ENCODE measurements around the gene THSD4.

Gene THSD4

GRCh38 chr15:71728881-71729280 is 613.6 kb downstream of the THSD4 start:
- no peaks in the 10 kb centered on the region for H3K36me3 ChIP-seq (ENCODE audit: insufficient read depth, low read length)
- no peaks in the 10 kb centered on the region for H3K27me3 ChIP-seq (ENCODE audit: insufficient read depth, low read length, poor library complexity, severe bottlenecking)
- H3K9ac ChIP-seq (ENCODE audit: low read depth, low read length, poor library complexity, severe bottlenecking): no peak overlapping the region
- TF ChIP-seq EZH2phosphoT487 (IDR thresholded peaks at IDR 0.05; ENCODE audit: borderline replicate concordance): no peak
- TF ChIP-seq CTCF (conservative IDR thresholded peaks at IDR 0.05; ENCODE audit: low read length): no peak
- no peaks in the 10 kb centered on the region for H3K9me3 ChIP-seq (ENCODE audit: insufficient read depth, low read depth, low read length)
- no peaks in the 10 kb centered on the region for H3K9me2 ChIP-seq (replicated peaks; ENCODE audit: low read depth, low read length)
- H3K4me2 ChIP-seq (ENCODE audit: low read depth, low read length, poor library complexity, severe bottlenecking): no peak overlapping the region
- no peaks in the 10 kb centered on the region for H3F3A ChIP-seq (ENCODE audit: low read depth)
- no peaks in the 10 kb centered on the region for H3K79me2 ChIP-seq (ENCODE audit: insufficient read depth, low read length)
- no peaks in the 10 kb centered on the region for H4K20me1 ChIP-seq (ENCODE audit: insufficient read depth, low read length, poor library complexity, severe bottlenecking)
- H3K4me3 ChIP-seq (ENCODE audit: low read length, poor library complexity, severe bottlenecking): no peak overlapping the region
- H2AFZ ChIP-seq (ENCODE audit: low read length): peak overlapping the region; percentile 18; the same call in 1 of the 2 replicates
- no peaks in the 10 kb centered on the region for H3K4me1 ChIP-seq (ENCODE audit: insufficient read depth, low read length, poor library complexity, severe bottlenecking)

- Histone ChIP-seq H3F3A (ENCODE audit: low read depth) (no peaks in the 10 kb centered on the region), H3K4me1 (ENCODE audit: insufficient read depth, low read length, poor library complexity, severe bottlenecking) (no peaks in the 10 kb centered on the region), H3K9ac (ENCODE audit: low read depth, low read length, poor library complexity, severe bottlenecking) (no peak overlapping the region), H3K4me3 (ENCODE audit: low read length, poor library complexity, severe bottlenecking) (no peak overlapping the region), H3K27me3 (ENCODE audit: insufficient read depth, low read length, poor library complexity, severe bottlenecking) (no peaks in the 10 kb centered on the region), H3K4me2 (ENCODE audit: low read depth, low read length, poor library complexity, severe bottlenecking) (no peak overlapping the region), H3K36me3 (ENCODE audit: insufficient read depth, low read length) (no peaks in the 10 kb centered on the region), H3K79me2 (ENCODE audit: insufficient read depth, low read length) (no peaks in the 10 kb centered on the region), H2AFZ (ENCODE audit: low read length) (peak overlapping the region; percentile 18; the same call in 1 of the 2 replicates), H3K9me2 (replicated peaks; ENCODE audit: low read depth, low read length) (no peaks in the 10 kb centered on the region), H3K9me3 (ENCODE audit: insufficient read depth, low read depth, low read length) (no peaks in the 10 kb centered on the region), H4K20me1 (ENCODE audit: insufficient read depth, low read length, poor library complexity, severe bottlenecking) (no peaks in the 10 kb centered on the region)
- TF ChIP-seq CTCF (conservative IDR thresholded peaks at IDR 0.05; ENCODE audit: low read length): no peak
- TF ChIP-seq EZH2phosphoT487 (IDR thresholded peaks at IDR 0.05; ENCODE audit: borderline replicate concordance): no peak
These were observed 614.0 kb downstream of the THSD4 start for GRCh38 chr15:71729319-71729718.

- no peak overlapping the region for H3K4me3 ChIP-seq (ENCODE audit: low read length, poor library complexity, severe bottlenecking)
- H3K4me2 ChIP-seq (ENCODE audit: low read depth, low read length, poor library complexity, severe bottlenecking): no peak overlapping the region
- no peak overlapping the region for H3K9ac ChIP-seq (ENCODE audit: low read depth, low read length, poor library complexity, severe bottlenecking)
- TF ChIP-seq EZH2phosphoT487 (IDR thresholded peaks at IDR 0.05; ENCODE audit: borderline replicate concordance) (no peak), CTCF (conservative IDR thresholded peaks at IDR 0.05; ENCODE audit: low read length) (peak; percentile 89)
- peaks cover under 1% of the 10 kb centered on the region for H3K27me3 ChIP-seq (ENCODE audit: insufficient read depth, low read length, poor library complexity, severe bottlenecking)
- no peaks in the 10 kb centered on the region for H3K36me3 ChIP-seq (ENCODE audit: insufficient read depth, low read length)
- peak overlapping the region; percentile 16; the same call in 1 of the 2 replicates for H2AFZ ChIP-seq (ENCODE audit: low read length)
- H3K4me1 ChIP-seq (ENCODE audit: insufficient read depth, low read length, poor library complexity, severe bottlenecking): no peaks in the 10 kb centered on the region
- no peaks in the 10 kb centered on the region for H3K79me2 ChIP-seq (ENCODE audit: insufficient read depth, low read length)
- H3K9me3 ChIP-seq (ENCODE audit: insufficient read depth, low read depth, low read length): no peaks in the 10 kb centered on the region
- no peaks in the 10 kb centered on the region for H3F3A ChIP-seq (ENCODE audit: low read depth)
- no peaks in the 10 kb centered on the region for H3K9me2 ChIP-seq (replicated peaks; ENCODE audit: low read depth, low read length)
- H4K20me1 ChIP-seq (ENCODE audit: insufficient read depth, low read length, poor library complexity, severe bottlenecking): no peaks in the 10 kb centered on the region
These were observed 615.2 kb downstream of the THSD4 start for GRCh38 chr15:71730277-71731144.

Measured in Loucy (cell line).